GM12892 (cell line): ENCODE results near the gene MBLAC1.

ENCODE experiments used
- DNase-seq: peaks from one replicate; pipeline ENCODE4 v3.0.0; 2011; ENCODE audit not compliant: insufficient read length
- FAIRE-seq: peaks from 2 replicates; lab custom pipeline; 2011; peaks lifted over from hg19 to GRCh38; lab: Jason Lieb, UNC
- POLR2A ChIP-seq: IDR thresholded peaks from 2 replicates; pipeline ENCODE4 v1.6.1; 2011; ENCODE audit warnings: low read depth, low read length, control low read depth
- POLR2AphosphoS5 ChIP-seq: IDR thresholded peaks from 2 replicates; pipeline ENCODE4 v1.6.1; 2011; ENCODE audit warnings: low read depth, low read length, control low read depth
- TAF1 ChIP-seq: IDR thresholded peaks from 2 replicates; pipeline ENCODE4 v1.6.1; 2011; ENCODE audit warnings: low read depth, mild to moderate bottlenecking, control low read depth, low read length, borderline replicate concordance

MBLAC1 gene

DNA sequence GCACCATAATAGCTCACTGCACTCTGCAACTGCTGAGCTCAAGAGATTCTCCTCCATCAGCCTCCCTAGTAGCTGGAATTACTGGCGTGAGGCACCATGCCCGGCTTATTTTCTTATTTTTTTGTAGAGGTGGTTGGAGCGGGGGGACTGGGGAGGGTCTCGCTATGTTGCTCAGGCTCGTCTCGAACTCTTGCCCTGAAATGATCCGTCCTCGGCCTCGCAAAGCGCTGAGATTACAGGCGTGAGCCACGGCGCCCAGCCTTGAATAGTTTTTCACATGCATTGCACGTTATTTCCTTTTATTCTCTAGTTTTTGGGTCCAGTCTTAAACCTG lies 21.4 kb downstream of the MBLAC1 start:
- no peak for DNase-seq

DNA sequence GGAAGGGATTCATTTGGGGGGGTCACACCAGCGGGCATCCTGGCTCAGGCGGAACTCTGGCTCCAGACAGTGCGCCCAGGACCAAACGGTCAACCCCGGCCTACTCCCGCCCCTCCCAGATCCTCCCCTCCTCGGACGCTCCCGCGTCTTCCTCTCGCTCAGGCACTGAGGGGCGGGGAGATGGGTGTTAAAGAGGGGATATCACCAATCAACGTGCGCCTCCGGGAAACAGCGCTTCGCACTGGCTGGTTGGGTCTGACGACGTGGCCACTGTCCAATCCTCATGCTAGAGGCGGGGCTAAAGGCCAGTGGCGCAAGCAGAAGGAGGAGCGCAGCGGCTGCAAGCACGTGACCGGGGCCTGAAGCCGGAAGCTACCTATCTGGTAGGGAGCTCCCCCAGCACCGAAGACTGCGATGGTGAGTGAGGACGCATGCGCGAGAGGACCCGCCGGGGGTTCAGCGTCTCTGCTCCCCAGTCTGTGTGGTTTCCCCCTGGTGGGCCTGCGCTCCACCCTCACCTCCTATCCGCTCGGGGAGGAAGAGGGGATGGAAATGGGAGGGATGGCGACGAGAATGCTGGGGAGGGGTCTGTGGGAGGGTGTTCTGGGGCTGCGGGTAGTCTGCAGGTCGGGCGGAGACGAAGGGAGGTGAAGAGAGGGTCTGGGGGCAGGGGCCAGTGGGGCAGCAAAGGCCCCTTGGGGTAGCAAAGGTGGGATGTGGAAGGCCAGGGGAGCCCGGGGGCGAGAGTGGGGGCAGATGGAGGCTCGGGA lies 22.0 kb downstream of the MBLAC1 start, which contains the start of gene LAMTOR4:
Gene LAMTOR4, plus strand, starts transcription at position 360 of the 770 bp plus-strand sequence. Its CDS starts 55 bp downstream, at position 415.
- DNase-seq (peak; percentile 98), FAIRE-seq (peak; percentile 98)
- TF ChIP-seq POLR2A (peak; percentile 85), TAF1 (0 out of 2 replicates have a peak, but pooled peaks have one; percentile 36), POLR2AphosphoS5 (peak; percentile 84)

More for the DNA sequence above, 21.4 kb downstream of the MBLAC1 start:
- no peak for FAIRE-seq
- TF ChIP-seq POLR2A = no peak
- TF ChIP-seq POLR2AphosphoS5 = no peak
- TF ChIP-seq TAF1 = no peak

DNA sequence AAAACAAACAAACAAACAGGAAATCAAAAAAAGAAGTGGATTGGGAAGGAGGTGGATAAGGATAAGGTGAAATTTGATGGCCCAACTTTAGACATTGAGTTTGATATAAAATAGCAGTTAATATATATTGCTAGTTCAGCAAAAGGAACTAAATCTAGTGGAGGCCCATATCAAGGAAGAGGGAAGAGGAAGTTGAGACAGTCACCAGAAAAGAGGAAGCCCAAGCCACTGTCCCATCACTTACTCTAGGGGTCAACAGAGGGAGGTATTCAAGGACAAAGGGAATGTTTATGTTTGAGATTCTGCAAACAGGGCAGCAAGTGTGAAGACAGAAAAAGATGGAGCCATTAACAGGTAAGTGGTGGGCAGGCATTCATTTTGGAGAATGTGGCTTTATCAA lies 25.6 kb downstream of the MBLAC1 start:
- FAIRE-seq = no peak
- no peak for DNase-seq
- TF ChIP-seq POLR2AphosphoS5 (no peak), TAF1 (no peak), POLR2A (no peak)

DNA sequence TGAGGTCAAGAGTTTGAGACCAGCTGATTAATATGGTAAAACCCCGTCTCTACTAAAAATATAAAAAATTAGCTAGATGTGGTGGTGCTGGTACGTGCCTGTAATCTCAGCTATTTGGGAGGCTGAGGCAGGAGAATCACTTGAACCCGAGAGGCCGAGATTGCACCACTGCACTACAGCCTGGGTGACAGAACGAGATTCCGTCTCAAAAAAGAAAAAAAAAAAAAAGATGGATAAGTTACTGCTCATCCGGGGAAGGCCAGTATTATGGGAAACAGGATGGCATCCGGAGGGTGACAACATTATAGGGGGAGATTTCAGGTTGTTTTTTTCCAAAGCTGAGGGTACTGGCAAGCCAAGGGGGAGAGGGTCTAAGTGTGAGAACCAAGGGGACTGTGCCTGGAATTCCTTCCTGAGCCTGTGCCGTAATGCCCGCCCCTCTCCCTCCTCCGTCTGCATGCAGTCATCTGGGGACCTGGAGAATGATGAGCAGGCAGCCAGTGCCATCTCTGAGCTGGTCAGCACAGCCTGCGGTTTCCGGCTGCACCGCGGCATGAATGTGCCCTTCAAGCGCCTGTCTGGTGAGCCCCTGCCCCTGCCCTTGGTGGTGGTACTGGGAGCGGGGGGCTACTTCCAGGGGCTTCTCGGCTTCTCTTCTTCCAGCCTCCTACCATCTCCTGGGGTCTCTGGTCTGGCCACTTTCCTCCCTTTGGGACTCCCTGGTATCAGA lies 26.3 kb downstream of the MBLAC1 start:
- no peak for FAIRE-seq
- no peak for DNase-seq

DNA sequence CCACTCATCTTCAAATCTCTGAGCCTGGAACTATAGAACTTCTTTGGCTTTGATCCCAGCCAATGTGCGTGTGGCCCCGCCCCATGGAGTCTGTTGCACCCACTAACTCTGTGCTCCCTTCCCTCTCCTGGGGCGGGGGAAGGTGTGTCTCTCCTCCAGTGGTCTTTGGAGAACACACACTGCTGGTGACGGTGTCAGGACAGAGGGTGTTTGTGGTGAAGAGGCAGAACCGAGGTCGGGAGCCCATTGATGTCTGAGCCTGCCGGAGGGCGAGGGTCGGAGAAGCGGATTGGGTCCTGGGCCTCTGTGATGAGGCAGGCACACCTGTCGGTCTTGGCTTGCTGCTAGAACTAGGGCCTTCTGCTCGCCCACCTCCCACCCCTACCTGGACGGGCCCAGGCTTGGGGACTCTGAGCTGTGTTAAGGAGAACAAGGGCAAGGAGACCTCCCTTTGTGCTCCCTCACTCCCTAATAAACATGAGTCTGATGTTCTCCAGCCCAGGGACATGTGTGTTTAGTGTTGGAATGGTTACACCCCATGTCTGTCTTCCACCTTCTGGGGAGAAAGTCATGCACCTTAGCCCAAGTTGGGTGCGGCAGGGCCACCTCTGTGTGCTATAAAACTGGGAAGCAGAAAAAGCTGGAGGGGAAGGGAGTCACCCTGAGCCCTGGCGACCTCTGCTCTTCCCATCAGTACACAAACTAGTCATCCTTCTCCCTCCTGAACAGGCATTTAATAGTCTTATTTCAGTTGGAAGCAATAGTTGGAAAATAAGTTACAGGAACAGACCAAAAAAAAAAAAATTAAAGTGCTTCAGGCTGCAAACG lies 27.2 kb downstream of the MBLAC1 start:
- FAIRE-seq (no peak), DNase-seq (no peak)
- no peak for TF ChIP-seq TAF1
- no peak for TF ChIP-seq POLR2AphosphoS5
- no peak for TF ChIP-seq POLR2A

More for the DNA sequence above, 26.3 kb downstream of the MBLAC1 start:
- TF ChIP-seq TAF1 (no peak), POLR2AphosphoS5 (no peak), POLR2A (no peak)

DNA sequence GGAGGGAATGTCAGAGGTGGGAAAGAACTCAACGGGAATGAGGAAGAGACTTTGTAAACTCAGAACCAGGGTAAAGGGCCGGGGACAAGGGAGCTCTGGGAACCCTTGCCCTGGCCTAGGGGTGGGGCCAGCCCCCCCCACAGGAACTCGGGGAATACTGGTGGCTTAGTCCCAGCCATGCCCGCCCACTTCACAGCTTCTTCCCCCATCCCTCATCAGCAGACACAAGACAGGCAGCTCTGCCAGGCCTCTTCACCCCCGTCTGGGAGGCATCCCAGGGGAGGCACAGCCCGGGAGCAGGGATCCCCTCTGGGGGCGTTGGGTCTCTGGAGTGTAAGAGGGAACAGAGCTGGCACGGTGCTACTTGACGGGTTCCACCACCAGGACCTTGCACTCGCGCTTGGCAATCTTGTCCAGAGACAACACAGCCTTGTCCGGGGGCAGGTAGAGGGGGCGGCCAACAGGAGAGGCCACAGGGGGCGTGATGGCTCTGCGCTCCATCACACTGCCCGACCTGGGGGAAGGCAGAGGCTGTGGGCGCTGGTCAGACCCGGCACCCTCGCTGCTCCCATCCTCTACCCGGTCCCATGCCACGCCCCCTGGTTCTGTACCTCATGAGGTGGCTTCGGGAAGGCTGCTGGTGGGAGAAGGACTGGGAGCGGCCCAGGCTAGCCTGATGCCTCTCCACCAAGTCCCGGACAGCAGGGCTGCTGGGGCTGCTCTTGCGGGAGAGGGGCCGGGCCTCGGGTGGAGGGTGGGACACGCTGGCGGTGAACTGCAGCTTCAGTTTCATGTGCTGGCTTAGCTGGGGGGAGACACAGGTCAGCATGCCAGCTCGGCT lies 28.1 kb downstream of the MBLAC1 start:
- DNase-seq (no peak), FAIRE-seq (no peak)
- TF ChIP-seq POLR2AphosphoS5 = no peak
- TF ChIP-seq TAF1 = no peak
- 0 out of 2 replicates have a peak, but pooled peaks have one; percentile 28 for TF ChIP-seq POLR2A

DNA sequence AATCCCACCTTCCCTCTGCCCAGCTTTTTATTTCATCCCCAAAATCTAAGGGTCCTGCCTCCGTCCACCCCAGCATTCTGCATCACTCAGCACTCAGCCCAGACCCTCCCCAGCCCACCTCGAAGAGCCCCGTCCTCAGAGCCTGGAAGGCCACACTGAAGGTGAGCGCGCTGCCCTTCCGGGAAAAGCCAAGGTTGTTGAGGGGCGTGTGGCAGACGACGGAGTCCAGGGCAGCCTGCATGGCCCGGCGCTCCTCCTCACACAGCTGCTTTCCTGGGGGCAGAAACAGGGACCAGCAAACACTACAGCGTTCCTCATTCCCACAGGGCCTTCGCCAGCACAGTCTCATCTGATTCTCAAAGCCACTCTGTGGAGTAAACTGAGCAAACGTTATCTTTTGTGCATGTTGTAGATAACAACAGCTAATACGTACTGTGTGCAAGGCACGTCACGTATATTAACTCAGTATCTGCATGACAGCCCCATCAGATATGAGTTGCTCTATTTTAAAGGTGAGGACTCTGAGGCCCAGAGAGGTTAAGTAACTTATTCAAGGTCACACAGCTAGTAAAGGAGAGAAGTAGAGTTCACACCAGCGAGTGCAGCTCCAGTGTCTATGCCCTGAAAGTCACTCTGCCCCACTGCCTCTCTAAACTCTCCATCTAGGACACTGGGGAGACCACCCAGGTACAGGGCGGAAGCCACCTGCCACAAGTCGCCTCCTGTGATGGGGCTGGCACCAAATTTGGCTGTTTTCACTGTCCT lies 29.0 kb downstream of the MBLAC1 start:
- DNase-seq = no peak

DNA sequence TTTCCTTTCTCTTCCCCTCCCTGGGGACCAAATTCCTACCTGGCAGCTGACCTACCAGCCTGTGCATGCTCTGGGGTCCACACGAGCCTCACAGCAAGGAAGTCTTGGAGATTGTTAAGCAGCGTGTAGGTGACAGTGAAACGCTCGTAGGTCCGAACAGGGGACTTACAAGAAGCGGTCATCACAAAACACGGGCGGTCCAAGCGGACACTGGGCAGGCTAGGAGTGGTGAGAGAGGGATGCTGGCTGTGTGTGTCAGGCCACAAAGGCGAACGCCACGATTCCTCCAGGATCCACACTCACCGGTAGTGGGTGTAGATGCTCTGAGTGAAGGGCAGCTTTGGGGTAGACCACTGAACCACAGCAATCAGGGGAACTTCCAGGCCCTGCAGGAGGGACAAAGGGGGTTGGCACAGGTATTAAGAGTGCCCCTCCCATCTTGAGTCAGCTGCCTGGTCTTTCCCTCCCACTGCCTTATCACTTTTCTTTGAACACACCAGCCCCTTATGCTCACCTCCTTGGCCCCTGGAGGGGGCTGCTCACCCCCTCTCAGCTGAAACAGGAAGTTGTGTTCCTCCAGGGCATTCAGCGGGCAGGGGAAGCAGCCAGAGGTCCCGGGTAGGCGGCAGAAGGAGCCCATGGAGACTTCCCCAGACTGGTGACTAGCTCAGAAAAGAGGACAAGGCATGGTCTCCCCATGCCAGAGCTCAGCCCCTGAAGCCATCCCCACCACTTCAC lies 29.7 kb downstream of the MBLAC1 start:
- TF ChIP-seq POLR2AphosphoS5 (no peak), POLR2A (no peak), TAF1 (no peak)
- DNase-seq (no peak), FAIRE-seq (no peak)

More for the DNA sequence above, 29.0 kb downstream of the MBLAC1 start:
- FAIRE-seq = no peak
- TF ChIP-seq POLR2A (no peak), TAF1 (no peak), POLR2AphosphoS5 (no peak)

DNA sequence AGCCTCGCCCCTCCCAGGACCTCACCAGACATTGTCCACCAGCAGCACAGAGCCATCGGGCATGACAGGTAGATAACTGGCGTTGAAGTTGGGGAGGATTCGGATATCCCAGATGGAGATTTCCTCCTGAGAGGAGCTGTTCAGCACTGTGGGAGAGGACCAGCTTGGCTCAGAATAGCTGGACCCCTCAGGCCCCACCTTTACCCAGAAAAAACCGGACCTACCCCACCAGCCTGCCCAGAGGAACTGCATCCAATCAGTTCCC lies 30.2 kb downstream of the MBLAC1 start:
- TF ChIP-seq TAF1 = no peak
- no peak for TF ChIP-seq POLR2A
- no peak for TF ChIP-seq POLR2AphosphoS5
- FAIRE-seq (no peak), DNase-seq (no peak)
